ENCODE data around the gene FGF14.

The FGF14 gene

GRCh38 chr13:102322211-102322610 lies 79.6 kb downstream of the FGF14 start:
- DNase-seq (ENCODE audit: extremely low read depth, low read depth), result no peak
- H3K4me3 ChIP-seq (replicated peaks; ENCODE audit: low read depth, low read length), result no peak overlapping the region
- no peak for TF ChIP-seq CTCF (IDR thresholded peaks at IDR 0.05; ENCODE audit: low read depth, low read length, missing control alignments)

- H3K4me3 ChIP-seq (replicated peaks; ENCODE audit: low read depth, low read length), result no peak overlapping the region
- TF ChIP-seq CTCF (IDR thresholded peaks at IDR 0.05; ENCODE audit: low read depth, low read length, missing control alignments), result no peak
- no peak for DNase-seq (ENCODE audit: extremely low read depth, low read depth)
Measured at GRCh38 chr13:102318233-102318632, 83.6 kb downstream of the FGF14 start.

GRCh38 chr13:102317593-102317992 lies 84.3 kb downstream of the FGF14 start:
- DNase-seq (ENCODE audit: extremely low read depth, low read depth), result no peak
- no peak overlapping the region for H3K4me3 ChIP-seq (replicated peaks; ENCODE audit: low read depth, low read length)
- no peak for TF ChIP-seq CTCF (IDR thresholded peaks at IDR 0.05; ENCODE audit: low read depth, low read length, missing control alignments)

DNA sequence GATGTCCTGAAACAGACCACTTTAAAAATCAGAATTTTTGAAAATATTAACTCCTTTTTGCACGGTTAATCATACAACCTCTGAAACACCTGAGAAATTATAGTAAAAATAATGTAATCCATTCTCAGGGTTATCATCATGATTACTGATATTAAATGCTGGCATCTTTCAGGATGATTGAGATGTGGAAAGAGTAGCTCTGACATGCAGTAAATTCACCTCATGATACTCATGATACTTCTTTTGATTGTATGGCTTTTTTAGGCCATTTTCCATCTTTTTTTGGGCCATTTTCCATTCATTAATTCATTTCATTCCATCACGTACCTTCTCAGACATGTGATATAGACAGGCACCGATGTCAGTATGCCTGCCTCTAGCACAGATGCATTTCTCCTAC lies 85.1 kb downstream of the FGF14 start:
- H3K4me3 ChIP-seq (replicated peaks; ENCODE audit: low read depth, low read length), result no peak overlapping the region
- no peak for DNase-seq (ENCODE audit: extremely low read depth, low read depth)
- TF ChIP-seq CTCF (IDR thresholded peaks at IDR 0.05; ENCODE audit: low read depth, low read length, missing control alignments), result no peak

- no peak for TF ChIP-seq CTCF (IDR thresholded peaks at IDR 0.05; ENCODE audit: low read depth, low read length, missing control alignments)
- no peak for DNase-seq (ENCODE audit: extremely low read depth, low read depth)
- H3K4me3 ChIP-seq (replicated peaks; ENCODE audit: low read depth, low read length), result no peak overlapping the region
Measured at GRCh38 chr13:102312841-102313240, 89.0 kb downstream of the FGF14 start.

- DNase-seq (ENCODE audit: extremely low read depth, low read depth), result no peak
- H3K4me3 ChIP-seq (replicated peaks; ENCODE audit: low read depth, low read length), result no peak overlapping the region
- TF ChIP-seq CTCF (IDR thresholded peaks at IDR 0.05; ENCODE audit: low read depth, low read length, missing control alignments), result no peak
Measured at GRCh38 chr13:102311901-102312300, 89.9 kb downstream of the FGF14 start.

DNA sequence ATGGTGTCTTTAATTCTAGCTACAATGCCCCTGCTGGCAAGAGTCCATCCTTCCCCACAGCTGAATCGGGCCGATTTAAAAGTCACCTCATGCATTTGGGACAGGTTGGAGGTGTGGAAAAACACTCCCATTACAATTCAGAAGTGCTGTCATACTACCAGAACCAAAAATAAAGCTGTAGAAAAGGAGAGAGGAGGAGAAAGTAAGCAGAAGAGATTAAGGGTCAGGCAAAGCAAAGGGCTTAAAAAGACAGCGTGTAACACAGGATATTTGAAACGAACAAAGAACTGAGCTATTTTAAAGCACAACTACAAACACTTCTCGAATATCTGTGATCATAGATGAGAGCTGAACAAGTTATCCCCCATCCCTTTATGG lies 90.4 kb downstream of the FGF14 start:
- no peak for DNase-seq (ENCODE audit: extremely low read depth, low read depth)
- no peak for TF ChIP-seq CTCF (IDR thresholded peaks at IDR 0.05; ENCODE audit: low read depth, low read length, missing control alignments)
- no peak overlapping the region for H3K4me3 ChIP-seq (replicated peaks; ENCODE audit: low read depth, low read length)

Data from HFF-Myc (cell line).